Subcutaneous adipose tissue (tissue), 4 donors: Measurements from ENCODE around the gene NKAIN2. TPM values are rescaled to one million over a fixed set of nuclear protein-coding genes. Genes with fewer than 3 reads are reported as not detected.

Experiments used
- CTCF ChIP-seq: fragments of 450-650 bp; IDR thresholded peaks from one replicate; pipeline ENCODE4 v1.5.1; 2016; ENCODE audit warnings: low read depth, mild to moderate bottlenecking, control low read depth, antibody characterized with exemption, moderate library complexity
- total RNA-seq, 4 donors: library from RNA; depleted of rRNA; stranded (reverse); fragments of >200 nt; gene quantifications; one replicate each; pipeline ENCODE4 v1.1.0, GENCODE V29; 2016

Gene NKAIN2
- total RNA-seq, 4 donors from 2014 or later: not detected

- TF ChIP-seq CTCF: no peak
Observed at GRCh38 chr6:124487623-124488431, 684.2 kb downstream of the NKAIN2 start.

DNA sequence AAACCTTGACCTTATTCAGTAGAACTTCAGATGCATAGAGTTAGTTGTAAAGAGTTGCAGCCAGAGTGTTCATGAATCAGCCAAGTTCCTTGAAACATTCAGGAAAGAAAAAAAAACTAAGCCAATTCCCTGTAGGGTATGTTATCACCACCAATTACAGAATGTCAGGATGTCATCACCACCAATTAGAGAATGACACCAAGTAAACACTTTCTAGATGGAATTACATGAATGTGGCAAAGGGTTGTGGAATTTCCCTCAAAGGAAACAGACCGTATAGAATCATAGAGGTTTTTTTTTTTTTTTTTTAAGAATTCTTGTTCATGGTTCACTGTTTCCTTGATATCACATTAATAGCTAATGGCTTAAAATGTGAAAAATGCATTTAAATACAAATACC, 686.5 kb downstream of the NKAIN2 start:
- TF ChIP-seq CTCF: no peak

- TF ChIP-seq CTCF: no peak
Observed at GRCh38 chr6:124493259-124493658, 689.6 kb downstream of the NKAIN2 start.

GRCh38 chr6:124494956-124495664, 691.4 kb downstream of the NKAIN2 start:
- TF ChIP-seq CTCF: no peak

DNA sequence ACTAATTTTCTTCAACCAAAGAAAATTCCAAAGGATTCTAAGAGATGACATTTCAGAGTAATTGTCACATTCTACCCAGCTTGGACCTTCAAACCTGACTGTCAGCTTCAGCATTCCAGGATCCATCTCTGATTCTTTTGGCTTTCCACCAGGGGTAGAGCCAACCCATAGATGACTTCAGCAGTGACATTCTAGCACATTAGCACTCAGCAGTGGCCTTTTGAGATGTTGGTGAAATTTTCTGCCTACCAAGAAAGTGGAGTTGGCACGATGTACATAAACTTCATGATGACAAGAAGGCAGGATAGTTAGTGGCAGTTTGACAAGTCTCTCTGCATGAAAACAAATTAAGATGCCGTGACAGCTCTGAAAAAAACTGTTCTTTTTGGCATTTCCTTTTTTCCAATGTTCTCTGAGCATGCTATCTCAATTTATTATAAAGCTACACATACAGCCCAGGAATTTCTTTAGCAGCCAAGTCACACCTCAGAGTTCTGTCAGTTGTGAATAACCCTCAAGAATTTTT, 692.1 kb downstream of the NKAIN2 start:
- no peak for TF ChIP-seq CTCF

- TF ChIP-seq CTCF: no peak
Observed at GRCh38 chr6:124496334-124496733, 692.7 kb downstream of the NKAIN2 start.

DNA sequence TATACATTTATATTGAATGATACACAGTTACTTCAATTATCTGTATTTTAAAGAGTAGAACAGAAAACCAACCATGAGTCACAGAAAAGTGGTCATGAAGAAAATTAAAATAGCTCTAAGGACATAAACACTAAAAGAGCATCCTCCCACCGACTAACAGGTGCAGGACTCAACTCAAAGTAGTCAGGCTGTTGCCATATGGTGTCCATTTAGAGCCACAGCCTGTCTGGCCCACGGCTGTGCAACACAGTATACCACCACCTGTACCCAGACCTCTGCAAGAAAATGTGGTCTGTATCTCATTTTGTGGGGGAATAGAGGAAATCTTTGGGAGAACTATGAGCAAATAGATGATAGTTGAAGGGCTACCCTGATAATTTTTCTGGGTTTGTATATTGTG, 708.8 kb downstream of the NKAIN2 start:
- no peak for TF ChIP-seq CTCF
